Lung (tissue), 12 donors: ENCODE results near the gene SNX9. TPM values are rescaled to one million over a fixed set of nuclear protein-coding genes. Genes with fewer than 3 reads are reported as not detected.

Source experiments
- ATAC-seq: fragments of 200-7000 bp; cut with Tn5 transposase; one replicate; pipeline ENCODE4 v1.9.1; 2020; ENCODE audit warnings: moderate number of reproducible peaks; ENCODE audit not compliant: insufficient read depth, low FRiP score
- DNase-seq, 3 donors: peaks; one replicate each; pipeline ENCODE4 v3.0.0-alpha.2; 2013 to 2017
- H3K27ac ChIP-seq, 2 donors: one replicate each; pipeline ENCODE4 v1.5.1; 2013; ENCODE audit warnings: mild to moderate bottlenecking in 2 of 2, moderate library complexity in 2 of 2, control low read depth in 1 of 2, inconsistent platforms in 1 of 2, low read depth in 1 of 2, low read length in 1 of 2
- H3K27me3 ChIP-seq, 3 donors: one replicate each; pipeline ENCODE4 v1.5.1; 2013; ENCODE audit warnings: low read length in 2 of 3; ENCODE audit not compliant: control insufficient read depth in 3 of 3, insufficient read depth in 3 of 3
- H3K36me3 ChIP-seq, 4 donors: one replicate each; pipeline ENCODE4 v1.5.1; 2013; ENCODE audit warnings: low read length in 4 of 4, mild to moderate bottlenecking in 1 of 4, moderate library complexity in 1 of 4; ENCODE audit not compliant: control insufficient read depth in 4 of 4, insufficient read depth in 4 of 4
- H3K4me1 ChIP-seq, 5 donors: one replicate each; pipeline ENCODE4 v1.5.1; 2013; ENCODE audit warnings: low read length in 5 of 5, mild to moderate bottlenecking in 2 of 5, moderate library complexity in 1 of 5; ENCODE audit not compliant: control insufficient read depth in 5 of 5, insufficient read depth in 5 of 5
- H3K4me3 ChIP-seq: one replicate; pipeline ENCODE4 v1.5.1; 2013; ENCODE audit warnings: mild to moderate bottlenecking, control low read depth, moderate library complexity
- H3K9ac ChIP-seq, 2 donors: one replicate each; pipeline ENCODE4 v1.5.1; 2013; ENCODE audit warnings: low read length in 2 of 2, control low read depth in 1 of 2; ENCODE audit not compliant: insufficient read depth in 1 of 2
- H3K9me3 ChIP-seq, 4 donors: one replicate each; pipeline ENCODE4 v1.5.1; 2013; ENCODE audit warnings: low read length in 3 of 4, mild to moderate bottlenecking in 1 of 4, moderate library complexity in 1 of 4; ENCODE audit not compliant: control insufficient read depth in 4 of 4, insufficient read depth in 3 of 4
- CTCF ChIP-seq: IDR thresholded peaks from 2 replicates; pipeline ENCODE4 v1.5.1; 2012; ENCODE audit warnings: mild to moderate bottlenecking; ENCODE audit errors: control extremely low read depth, extremely low read depth
- WGBS, 2 donors: extraction: QIAGEN DNeasy Blood & Tissue Kit; methylation state at CpG; one replicate each; pipeline ENCODE4 v1.1.7; 2013; 5-methylcytosine and 5-hydroxymethylcytosine counted together
- polyA plus RNA-seq, 2 donors: library from polyadenylated mRNA; stranded (reverse); fragments of 200-250 nt; gene quantifications; one replicate each; pipeline ENCODE4 v1.2.1, GENCODE V29; 2013
- total RNA-seq, 2 donors: library from RNA; depleted of rRNA in 1 of 2; stranded (reverse); fragments of >200 nt in 1 of 2; gene quantifications; one replicate each; pipeline ENCODE4 v1.2.1, GENCODE V29; 2014 to 2021
- donor health status: control.
- donor health status: control.
- donor health status: Bipolar disorder and iron deficiency.
- donor health status: healthy.
- donor health status: DM: yes; HTN: yes; CAD: no.

SNX9 gene
- total and polyA plus RNA-seq, 4 donors = 13.8 to 35.0 (median 23.8) TPM

GRCh38 chr6:157834549-157834948 is 11.5 kb downstream of the SNX9 start:
- H3K4me1 ChIP-seq = peaks cover 2 to 18% (median 3%) of the 10 kb centered on the region in 5 donors
- DNase-seq = no peak
- H3K9ac ChIP-seq = no peak overlapping the region
- 91 to 96% methylated on average over 6 of the region's 6 CpGs for WGBS, 2 donors
- H3K27ac ChIP-seq = no peak overlapping the region
- TF ChIP-seq CTCF = no peak
- no peak overlapping the region for H3K4me3 ChIP-seq
- no peaks in the 10 kb centered on the region for H3K27me3 ChIP-seq
- no peaks in the 10 kb centered on the region for H3K9me3 ChIP-seq
- H3K36me3 ChIP-seq = peaks cover 0 to 2% (median 0%) of the 10 kb centered on the region in 4 donors
- ATAC-seq = no peak

GRCh38 chr6:157838718-157839430 is 15.8 kb downstream of the SNX9 start:
- Histone ChIP-seq H3K9me3 (no peaks in the 10 kb centered on the region), H3K36me3 (no peaks in the 10 kb centered on the region), H3K27me3 (no peaks in the 10 kb centered on the region), H3K4me1 (peaks cover under 1 to 19% (median 7%) of the 10 kb centered on the region in 5 donors), H3K9ac (no peak overlapping the region), H3K27ac (no peak overlapping the region), H3K4me3 (no peak overlapping the region)
- ATAC-seq (no peak), DNase-seq (no peak)
- no peak for TF ChIP-seq CTCF
- WGBS, 2 donors = 87 to 94% methylated on average over 5 of the region's 5 CpGs

GRCh38 chr6:157839606-157840005 is 16.6 kb downstream of the SNX9 start:
- Histone ChIP-seq H3K4me3 (no peak overlapping the region), H3K36me3 (no peaks in the 10 kb centered on the region), H3K27ac (no peak overlapping the region), H3K9me3 (no peaks in the 10 kb centered on the region), H3K27me3 (no peaks in the 10 kb centered on the region), H3K9ac (no peak overlapping the region), H3K4me1 (peaks cover 0 to 22% (median 7%) of the 10 kb centered on the region in 5 donors)
- 95 to 96% methylated on average over 5 of the region's 5 CpGs for WGBS, 2 donors
- ATAC-seq (no peak), DNase-seq (no peak)
- TF ChIP-seq CTCF = no peak

- 71 to 82% methylated on average over 2 of the region's 2 CpGs for WGBS, 2 donors
These were observed 17.2 kb downstream of the SNX9 start for GRCh38 chr6:157840261-157840660.

More at GRCh38 chr6:157840261-157840660, 17.2 kb downstream of the SNX9 start:
- Histone ChIP-seq H3K9me3 (no peaks in the 10 kb centered on the region), H3K9ac (no peak overlapping the region), H3K4me1 (peaks cover 0 to 22% (median 8%) of the 10 kb centered on the region in 5 donors), H3K27ac (no peak overlapping the region), H3K4me3 (no peak overlapping the region), H3K27me3 (no peaks in the 10 kb centered on the region), H3K36me3 (no peaks in the 10 kb centered on the region)
- TF ChIP-seq CTCF = no peak
- ATAC-seq = no peak
- no peak for DNase-seq
